ENCODE results near the gene ATG5. TPM values are rescaled to one million over a fixed set of nuclear protein-coding genes. Genes with fewer than 3 reads are reported as not detected.
"Not testable (repeated sequence)": the region's sequence is repeated elsewhere in the genome, so short reads cannot be mapped to it uniquely, and the experiment has no call there.

Gene ATG5
- total RNA-seq, 1 experiment from 2014 or later = 38.9 TPM

DNA sequence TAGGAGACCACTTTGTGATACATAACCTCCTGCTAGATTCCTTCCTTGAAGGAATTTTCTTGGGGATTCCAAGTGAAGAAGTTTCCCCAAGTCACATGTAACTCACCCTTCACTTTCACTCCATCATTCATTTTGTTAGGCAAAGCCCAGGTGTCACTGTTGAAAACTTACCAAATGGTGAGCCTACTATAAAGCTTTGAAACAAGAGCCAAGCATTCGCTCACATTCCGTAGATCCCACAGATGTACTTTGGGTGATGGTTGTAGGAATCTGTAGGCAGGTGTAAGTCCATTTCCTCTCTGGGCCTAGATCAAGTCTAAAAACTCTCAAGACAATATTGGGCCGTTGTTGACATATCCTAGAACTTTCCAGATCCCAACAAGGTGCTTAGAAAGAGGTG, 165.4 kb downstream of the ATG5 start:
- DNase-seq (ENCODE audit: extremely low read depth, low read depth) = no peak

DNA sequence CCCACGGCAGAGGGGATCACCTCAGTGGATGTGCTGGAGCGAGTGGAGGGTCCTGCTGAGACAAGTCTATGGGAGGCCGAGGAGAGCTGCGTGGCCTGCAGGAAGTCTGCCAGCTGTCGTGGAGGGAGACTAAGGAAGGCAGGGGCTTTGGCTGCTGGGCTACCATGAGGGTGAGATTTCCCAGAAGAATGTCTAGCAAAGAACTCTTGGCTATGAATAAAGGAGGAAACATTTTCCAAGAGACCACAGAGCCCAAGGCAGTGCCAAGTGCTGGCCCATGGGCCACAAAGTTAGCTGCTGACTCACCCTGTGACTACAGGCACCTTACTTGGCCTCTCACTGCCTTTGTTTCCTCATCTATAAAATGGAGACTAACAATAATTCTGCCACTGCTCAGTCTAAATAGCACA, 166.0 kb downstream of the ATG5 start:
- DNase-seq (ENCODE audit: extremely low read depth, low read depth) = no peak

DNA sequence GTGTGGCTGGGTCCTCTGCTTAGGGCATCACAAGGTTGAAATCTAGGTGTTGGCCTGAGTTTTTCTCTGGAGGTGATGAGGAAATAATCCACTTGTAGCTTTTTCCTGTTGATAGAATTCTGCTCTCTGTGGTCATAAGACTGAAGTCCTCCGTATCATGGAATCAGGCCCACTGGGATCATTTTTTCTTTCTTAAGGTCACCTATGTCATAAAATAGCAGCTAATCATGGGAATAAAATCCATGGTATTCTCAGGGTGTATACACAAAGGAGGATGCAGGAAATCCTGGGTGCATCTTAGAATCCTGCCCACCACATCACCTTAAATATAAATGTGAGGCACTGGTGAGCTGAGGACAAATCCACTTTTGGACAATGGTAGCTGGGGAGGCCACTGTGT, 166.7 kb downstream of the ATG5 start:
- no peak for DNase-seq (ENCODE audit: extremely low read depth, low read depth)

DNA sequence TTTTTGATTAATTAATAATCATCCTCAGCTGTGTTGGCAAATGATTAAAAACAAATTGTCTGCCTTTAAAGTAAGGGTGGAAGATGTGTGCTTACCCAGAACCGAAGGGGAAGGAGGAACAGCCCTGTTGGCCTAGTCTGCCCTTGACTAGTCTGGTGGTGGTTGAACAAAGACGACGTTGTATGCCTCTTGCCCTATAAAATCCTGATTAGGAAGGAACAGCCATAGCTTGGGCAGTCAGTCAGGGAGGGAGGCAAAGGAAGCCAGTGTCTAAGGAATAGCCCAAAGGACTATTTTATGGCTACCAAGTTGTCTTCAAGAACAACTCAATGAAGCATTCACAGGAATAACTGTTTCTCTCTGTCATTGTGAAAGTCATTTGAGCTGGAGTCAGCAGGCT, 168.7 kb downstream of the ATG5 start:
- DNase-seq (ENCODE audit: extremely low read depth, low read depth) = no peak

DNA sequence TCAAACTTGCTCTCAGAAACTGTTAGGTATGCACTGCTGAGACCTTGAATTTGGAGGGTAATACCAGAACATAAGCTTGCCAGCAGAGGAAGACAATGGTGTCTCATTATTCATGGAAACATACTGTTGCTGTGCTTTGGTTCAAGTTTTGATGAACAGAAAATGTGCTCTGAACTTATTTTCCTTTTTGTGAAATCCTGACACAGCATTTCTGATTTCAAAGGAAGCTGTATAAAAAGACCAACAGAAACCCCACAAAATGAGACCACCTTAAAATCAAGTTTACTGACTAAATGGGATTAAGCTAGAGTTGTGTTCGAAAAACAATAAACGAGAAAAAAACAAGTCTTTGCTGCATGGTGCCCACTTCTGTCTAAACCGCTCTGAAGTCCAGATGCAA, 169.1 kb downstream of the ATG5 start:
- no peak for DNase-seq (ENCODE audit: extremely low read depth, low read depth)

DNA sequence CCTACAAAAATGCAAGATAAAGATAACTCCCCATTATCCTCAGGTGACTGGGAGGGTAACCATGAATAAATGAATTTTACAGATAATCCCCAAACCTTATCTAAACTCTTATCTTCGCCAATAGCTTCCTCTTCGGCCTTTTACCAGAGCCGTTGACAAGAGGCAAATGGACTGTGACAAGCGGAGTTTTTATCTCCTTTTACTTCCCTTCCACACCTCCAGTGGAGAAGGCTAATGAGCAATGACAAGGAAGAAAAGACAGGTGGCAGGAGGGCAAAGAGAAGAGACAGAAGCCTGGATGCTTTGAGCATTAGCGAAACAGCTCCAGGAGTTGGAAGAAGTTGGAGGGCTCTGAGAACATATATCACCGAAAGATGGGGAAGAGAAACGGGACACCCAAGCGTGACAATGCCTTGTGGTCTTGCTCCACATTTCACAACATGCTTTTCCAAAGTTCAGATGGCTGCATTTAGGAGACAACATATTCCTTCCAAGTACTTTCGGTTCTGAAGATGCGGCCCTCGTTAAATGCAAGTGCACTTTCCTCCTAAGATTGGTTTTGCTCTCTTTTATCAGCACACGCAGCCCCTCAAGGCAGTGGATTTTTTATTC, 170.2 kb downstream of the ATG5 start:
- DNase-seq (ENCODE audit: extremely low read depth, low read depth) = no peak

DNA sequence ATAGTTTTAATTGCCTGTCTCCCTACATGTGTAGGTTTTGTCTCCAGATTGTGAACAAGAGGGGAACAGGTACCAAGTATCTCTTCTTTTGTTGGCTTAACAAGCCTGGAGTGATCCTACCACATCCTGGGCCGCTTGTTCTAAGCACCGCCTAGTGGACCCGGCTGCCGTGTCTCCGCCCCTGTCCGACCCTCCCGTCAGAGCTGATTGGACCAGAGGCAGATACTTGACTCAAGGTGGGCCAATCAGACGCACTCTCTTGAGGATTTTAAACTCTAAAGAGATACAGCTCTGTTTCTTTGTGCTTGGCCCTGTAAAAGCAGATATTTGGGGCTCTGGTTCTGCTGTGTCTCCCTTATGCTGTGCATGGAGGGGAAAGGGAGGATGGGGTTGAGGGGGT, 171.2 kb downstream of the ATG5 start:
- DNase-seq (ENCODE audit: extremely low read depth, low read depth) = no peak

DNA sequence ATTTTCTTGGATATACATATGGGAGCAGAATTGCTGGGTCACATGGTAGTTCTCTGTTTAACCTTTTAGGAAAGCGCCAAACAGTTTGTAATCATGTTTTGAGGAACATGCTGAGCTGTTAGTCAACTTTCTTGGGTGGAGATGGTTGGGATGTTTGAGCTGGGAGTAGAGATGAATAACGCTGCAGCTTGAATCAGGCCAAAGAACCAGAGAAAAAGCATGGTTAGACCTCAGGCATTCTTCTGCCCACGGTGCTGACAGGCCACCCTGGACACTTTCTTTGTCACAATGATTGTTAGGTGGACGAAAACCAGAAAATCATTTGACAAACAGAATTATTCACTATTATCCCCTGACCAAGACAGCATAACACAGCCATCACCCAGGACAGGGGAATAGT, 172.6 kb downstream of the ATG5 start:
- DNase-seq (ENCODE audit: extremely low read depth, low read depth) = no peak

DNA sequence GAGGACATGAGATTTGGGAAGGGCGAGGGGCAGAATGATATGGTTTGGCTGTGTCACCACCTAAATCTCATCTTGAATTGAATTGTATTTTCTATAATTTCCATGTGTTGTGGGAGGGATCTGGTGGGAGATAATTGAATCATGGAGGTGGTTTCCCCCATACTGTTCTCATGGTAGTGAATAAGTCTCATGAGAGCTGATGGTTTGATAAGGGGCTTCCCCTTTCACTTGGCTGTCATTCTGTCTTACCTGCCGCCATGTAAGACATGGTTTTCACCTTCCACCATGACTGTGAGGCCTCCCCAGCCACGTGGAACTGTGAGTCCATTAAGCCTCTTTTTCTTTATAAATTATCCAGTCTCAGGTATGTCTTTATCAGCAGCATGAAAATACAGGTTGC, 173.1 kb downstream of the ATG5 start:
- DNase-seq (ENCODE audit: extremely low read depth, low read depth) = not testable (repeated sequence)

DNA sequence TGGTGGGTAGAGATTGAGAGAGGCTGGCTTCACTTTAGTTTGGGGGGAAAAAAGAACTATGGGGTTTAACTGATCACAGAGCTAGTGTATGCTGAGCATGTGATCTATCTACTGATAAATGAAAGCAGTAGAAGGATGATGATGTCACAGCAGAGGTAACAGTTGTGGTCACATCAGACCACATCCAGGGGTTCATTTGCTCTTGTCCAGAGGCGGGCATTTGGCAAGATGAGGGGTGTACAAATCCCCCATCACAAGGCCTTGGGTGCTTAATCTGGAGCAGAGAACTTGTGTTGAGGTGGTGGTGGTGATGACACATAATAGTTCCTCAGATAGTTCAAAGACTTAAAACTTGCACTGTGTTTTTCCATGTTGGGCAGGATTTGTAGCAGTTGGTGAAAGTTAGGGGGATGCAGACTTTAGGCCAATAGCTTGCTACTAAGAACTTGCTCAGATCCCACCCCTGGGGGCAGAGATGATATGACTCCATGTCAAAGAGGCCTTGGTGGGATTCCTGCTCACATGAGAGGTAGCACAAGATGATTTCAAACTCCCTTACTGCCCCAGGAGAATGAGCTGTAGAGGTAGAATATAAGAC, 176.0 kb downstream of the ATG5 start:
- no peak for DNase-seq (ENCODE audit: extremely low read depth, low read depth)

DNA sequence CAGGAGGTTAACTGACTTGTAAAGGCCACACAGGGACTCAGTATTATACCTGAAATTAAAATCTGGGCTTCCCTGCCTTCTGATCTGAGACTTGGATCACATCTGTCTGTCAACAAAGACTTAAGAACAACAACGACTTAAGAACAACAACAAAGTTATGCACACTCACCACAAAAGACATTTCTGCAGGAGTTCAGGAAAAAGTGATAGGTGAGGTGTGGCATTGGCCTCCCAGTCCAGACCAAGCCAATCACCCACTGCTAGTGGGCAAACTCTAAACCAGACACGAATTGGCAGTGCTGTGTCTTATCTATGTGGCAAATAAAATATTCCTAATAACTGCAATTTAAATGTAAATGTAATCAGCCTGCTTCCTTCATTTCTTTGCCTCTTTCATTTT, 178.1 kb downstream of the ATG5 start:
- DNase-seq (ENCODE audit: extremely low read depth, low read depth) = no peak

DNA sequence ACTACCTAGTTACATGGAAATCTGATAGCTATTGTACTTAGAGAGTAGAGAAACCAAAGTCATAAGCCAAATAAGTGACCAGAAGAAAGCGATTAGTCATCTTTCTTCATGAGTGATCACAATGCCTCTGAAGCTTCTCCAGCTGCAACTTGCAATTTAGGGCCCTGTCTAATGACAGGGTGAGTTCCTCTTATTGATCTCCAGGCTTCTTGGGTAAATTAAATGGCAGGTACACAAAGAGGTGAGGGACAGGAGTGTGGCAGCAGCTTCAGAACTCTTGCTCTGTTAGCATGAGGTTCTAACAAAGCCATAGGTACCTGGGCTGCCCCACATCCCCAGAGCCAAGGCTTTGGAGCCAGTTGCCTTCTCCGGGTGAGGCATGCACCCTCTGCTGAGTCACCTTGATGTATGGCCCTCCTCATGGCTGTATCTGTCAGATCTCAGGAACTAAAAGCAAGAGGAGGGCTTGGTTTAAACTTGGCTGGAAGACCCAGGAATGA, 178.7 kb downstream of the ATG5 start:
- DNase-seq (ENCODE audit: extremely low read depth, low read depth) = no peak

DNA sequence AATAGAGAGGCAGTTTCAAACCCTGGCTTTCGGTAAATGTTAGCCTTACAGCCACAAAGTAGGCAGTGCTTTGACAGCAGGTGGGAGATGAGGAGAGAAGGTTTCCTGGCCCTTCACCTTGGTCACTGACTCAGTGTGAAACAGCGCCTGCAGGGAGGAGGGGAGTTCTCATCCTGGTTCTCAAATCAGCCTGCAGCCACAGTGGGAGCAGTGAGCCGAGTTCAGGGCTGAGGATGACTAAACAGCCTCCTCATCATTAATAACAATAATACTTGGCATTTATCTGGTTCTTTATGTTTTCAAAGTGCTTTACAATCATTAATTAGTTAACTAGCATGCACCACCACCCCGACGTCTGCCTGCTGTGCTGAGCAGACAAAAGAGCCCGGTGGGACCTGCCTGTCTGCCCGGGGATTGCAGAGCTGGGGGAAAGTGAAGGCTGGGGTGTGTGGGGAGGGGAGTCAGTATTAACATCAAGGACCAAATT, 179.8 kb downstream of the ATG5 start:
- DNase-seq (ENCODE audit: extremely low read depth, low read depth) = no peak

DNA sequence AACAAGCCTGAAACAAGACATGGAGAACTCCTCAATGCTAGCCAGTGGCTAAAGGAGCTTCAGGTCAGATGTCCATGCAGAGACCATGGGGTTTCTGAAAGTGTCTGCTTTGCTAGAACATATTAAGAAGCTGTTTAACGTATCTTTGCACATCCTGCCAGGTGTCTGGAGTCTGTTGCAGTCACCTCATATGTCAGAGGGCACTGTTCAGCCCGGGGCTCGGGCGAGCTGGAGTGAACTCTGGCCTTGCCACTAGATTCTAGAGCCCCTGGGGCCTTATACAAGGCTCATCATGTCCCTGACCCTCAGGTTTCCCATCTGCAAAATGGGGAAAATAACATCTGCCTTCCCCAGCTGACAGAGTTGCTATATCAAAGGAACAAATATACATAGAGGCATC, 180.4 kb downstream of the ATG5 start:
- no peak for DNase-seq (ENCODE audit: extremely low read depth, low read depth)

DNA sequence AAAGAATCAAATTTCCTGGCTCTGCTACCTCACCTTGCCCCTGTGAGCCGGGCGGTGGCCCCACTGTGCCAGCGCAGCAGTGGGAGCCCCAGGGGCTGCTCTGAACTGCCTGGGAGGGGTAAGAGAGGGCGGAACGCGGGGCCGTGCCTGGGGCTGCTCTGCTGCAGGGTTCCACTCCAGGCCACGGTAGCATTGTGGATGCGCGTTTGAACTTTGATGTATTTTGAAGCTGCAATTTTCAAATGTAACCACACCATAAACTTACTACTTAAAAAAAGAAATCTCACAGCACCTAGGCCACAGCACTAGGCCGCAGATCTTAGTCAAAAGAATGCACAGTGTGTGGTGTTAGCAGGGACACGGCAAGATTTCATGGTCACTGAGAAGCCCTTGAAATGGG, 181.9 kb downstream of the ATG5 start:
- no peak for DNase-seq (ENCODE audit: extremely low read depth, low read depth)

DNA sequence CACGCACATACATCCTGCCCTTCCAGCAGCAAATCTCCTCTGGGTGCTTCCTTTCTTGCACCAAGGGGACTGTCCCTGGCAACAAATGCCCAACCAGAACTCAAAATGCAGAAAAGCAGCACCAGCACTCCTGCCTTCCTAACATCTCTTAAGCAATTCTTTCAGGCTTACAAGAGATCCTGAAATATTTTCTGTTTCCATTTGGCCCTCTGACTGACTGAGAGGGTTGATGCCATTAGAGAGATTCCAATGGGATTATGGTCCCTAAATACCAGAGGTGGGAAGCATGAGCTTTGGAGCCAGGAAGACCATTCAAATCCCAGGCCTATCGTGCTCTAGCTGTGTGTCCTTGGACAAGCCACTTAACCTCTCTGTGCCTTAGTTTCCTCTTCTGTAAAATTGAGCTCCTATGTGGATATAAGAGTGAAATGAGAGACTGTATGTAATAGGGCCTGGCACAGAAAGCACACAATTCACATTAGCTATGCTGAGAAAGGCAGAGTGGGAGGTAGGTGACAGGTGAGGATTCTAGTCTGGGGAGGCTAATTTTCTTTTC, 182.6 kb downstream of the ATG5 start:
- DNase-seq (ENCODE audit: extremely low read depth, low read depth) = no peak

DNA sequence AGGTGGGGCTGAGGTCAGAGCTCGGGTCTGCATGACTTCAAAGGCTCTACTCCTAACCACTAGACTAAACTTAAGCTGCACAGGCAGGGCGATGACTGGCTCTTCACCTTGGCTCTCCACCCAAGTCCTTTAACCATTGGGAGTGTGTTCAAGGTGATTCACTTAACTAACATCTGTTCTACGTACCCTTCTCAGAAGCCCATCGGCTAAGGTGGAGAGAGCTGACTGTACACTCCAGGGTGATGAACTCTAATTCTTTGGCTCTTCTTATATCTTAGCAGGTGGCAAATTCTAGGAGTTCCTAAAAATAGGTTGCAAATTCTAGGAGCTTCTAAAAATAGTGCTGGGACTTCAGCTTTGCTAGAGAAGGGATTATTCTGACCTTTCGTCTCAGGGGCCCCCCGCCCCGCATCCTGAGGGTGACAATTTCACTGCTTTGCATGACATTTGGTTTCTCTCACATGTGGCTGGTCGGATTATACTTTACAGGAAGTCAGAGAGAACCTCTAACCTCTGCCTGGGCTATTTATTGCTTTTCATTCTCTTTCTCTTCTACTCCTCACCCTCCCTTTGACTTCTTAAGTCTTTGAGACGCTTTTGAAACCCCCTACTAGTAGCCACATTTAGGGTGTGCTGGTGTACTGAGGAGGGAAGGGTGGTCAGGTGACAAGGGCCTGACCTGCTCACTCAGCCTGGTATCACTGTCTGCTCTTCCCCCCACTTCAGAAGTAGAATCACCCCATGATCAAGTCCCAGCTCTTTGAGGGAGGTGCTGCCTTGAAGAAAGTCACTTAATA, 183.9 kb downstream of the ATG5 start:
- DNase-seq (ENCODE audit: extremely low read depth, low read depth) = no peak

DNA sequence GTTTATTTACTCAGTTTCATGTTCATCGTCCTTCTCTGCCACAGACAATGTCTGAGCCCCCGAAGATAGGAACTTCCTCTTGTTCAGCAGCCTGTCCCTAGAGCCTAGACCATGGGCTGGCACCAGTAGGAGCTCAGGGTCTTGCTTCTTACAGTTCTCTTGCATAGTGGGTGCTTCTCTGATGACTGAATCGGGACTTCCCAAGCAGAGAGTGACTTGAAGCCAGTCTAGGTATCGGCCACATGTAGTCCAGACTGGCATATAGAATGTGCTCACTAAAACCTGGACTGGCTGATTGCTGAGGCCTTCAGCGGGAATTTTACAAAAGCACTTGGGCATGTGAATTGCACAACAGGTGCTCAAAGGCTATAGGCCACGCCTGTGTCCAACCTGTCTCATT, 187.4 kb downstream of the ATG5 start:
- DNase-seq (ENCODE audit: extremely low read depth, low read depth) = no peak

DNA sequence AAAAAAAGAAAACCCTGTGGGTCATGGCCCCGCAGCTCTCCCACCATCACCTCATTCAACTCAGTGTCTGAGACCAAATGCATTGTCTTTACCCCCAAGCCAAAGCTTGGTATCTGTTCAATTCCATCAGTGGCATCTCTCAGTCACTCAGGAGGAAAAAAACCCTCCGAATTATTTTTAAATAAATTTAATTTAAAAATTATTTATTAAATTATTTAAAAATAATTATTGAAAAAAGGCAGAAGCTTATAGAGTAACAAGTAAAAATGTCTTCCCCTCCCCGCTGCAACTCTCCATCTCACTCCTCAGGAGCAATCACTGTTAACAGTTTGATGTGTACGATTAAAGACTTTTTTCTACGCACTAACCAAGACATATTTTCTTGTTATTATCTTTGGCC, 188.7 kb downstream of the ATG5 start:
- no peak for DNase-seq (ENCODE audit: extremely low read depth, low read depth)

DNA sequence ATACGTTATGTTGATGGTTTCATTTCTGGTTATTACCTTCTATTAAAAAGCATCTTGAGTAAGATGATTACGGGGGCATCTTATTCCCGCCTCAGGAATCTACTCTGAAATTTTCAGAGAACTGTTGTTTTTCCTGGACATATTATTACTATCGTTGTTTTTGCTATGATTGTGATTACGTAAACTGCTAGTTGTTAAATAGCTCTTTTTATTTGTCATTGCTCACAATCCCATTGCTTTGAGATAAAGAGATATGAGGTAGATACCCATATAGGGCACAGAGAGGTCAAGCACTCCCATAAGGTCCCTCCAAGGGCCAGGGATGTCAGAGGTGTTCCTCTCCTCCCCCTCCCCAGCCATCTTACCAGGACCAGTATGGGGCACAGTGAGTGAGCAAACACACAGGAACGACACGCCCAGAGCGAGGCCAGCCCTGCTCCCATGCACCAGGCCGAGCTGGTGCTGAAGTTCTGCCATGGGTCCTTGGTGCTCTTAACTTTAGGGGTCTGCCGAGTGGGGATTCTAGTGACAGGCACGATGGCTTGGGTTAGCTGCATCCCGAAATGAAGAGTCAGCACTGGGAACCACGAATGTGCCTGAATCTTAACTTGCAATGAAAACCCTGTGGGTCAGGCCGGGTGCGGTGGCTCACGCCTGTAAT, 189.5 kb downstream of the ATG5 start:
- DNase-seq (ENCODE audit: extremely low read depth, low read depth) = no peak

Measured in NCI-H460 (cell line).